ENCODE results near the gene LARP7. TPM values are rescaled to one million over a fixed set of nuclear protein-coding genes. Genes with fewer than 3 reads are reported as not detected.

LARP7 gene
- total and polyA plus RNA-seq, 12 donors, result 15.3 to 67.0 (median 39.8) TPM

DNA sequence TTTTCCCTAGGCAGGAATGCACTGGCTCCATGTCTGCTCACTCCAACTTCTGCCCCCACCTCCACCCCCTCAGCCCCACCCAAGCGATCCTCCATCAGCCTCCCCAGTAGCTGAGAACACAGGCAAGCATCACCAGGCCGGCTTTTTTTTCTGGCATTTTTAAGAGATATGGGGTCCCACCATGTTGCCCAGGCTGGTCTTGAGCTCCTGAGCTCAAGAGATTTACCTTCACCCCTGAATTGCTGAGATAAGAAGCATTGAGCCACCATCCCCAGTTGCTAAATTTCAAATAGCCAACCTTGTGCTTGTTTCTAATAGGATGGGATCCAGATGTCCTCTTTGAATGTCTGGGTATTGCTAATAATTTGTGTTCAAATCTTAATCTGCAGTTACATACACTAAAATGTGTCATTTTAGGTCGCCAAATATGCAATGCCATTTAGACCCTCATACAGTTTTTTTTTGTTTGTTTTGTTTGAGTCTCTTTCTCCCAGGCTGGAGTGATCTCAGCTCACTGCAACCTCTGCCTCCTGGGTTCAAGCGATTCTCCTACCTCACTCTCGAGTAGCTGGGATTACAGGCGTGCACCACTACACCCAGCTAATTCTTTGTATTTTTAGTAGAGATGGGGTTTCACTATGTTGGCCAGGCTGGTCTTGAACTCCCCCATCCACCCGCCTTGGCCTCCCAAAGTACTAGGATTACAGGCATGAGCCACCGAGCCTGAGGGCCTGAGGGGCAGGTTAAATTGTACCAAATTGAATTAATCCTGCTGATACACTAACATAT is 8.8 kb downstream of the LARP7 start:
- H3K27ac ChIP-seq, result no peak overlapping the region
- no peak for DNase-seq
- 79 to 86% (median 82%) methylated on average over 8 of the region's 8 CpGs for WGBS, 4 donors
- H3K36me3 ChIP-seq (replicated peaks in 1 of 2), result peaks cover 3 to 54% of the 10 kb centered on the region in 2 donors
- no peak overlapping the region for H3K4me3 ChIP-seq
- no peaks in the 10 kb centered on the region for H3K27me3 ChIP-seq
- H3K9me3 ChIP-seq (replicated peaks in 1 of 3), result no peaks in the 10 kb centered on the region
- intact Hi-C loops (cut with DNase I), result no loop called here
- H3K4me1 ChIP-seq (replicated peaks in 1 of 2), result peaks cover 0 to 4% of the 10 kb centered on the region in 2 donors
- TF ChIP-seq, protein P1, sequence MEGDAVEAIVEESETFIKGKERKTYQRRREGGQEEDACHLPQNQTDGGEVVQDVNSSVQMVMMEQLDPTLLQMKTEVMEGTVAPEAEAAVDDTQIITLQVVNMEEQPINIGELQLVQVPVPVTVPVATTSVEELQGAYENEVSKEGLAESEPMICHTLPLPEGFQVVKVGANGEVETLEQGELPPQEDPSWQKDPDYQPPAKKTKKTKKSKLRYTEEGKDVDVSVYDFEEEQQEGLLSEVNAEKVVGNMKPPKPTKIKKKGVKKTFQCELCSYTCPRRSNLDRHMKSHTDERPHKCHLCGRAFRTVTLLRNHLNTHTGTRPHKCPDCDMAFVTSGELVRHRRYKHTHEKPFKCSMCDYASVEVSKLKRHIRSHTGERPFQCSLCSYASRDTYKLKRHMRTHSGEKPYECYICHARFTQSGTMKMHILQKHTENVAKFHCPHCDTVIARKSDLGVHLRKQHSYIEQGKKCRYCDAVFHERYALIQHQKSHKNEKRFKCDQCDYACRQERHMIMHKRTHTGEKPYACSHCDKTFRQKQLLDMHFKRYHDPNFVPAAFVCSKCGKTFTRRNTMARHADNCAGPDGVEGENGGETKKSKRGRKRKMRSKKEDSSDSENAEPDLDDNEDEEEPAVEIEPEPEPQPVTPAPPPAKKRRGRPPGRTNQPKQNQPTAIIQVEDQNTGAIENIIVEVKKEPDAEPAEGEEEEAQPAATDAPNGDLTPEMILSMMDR (IDR thresholded peaks at IDR 0.05), result no peak
- TF ChIP-seq POLR2A (IDR thresholded peaks at IDR 0.05), result no peak

DNA sequence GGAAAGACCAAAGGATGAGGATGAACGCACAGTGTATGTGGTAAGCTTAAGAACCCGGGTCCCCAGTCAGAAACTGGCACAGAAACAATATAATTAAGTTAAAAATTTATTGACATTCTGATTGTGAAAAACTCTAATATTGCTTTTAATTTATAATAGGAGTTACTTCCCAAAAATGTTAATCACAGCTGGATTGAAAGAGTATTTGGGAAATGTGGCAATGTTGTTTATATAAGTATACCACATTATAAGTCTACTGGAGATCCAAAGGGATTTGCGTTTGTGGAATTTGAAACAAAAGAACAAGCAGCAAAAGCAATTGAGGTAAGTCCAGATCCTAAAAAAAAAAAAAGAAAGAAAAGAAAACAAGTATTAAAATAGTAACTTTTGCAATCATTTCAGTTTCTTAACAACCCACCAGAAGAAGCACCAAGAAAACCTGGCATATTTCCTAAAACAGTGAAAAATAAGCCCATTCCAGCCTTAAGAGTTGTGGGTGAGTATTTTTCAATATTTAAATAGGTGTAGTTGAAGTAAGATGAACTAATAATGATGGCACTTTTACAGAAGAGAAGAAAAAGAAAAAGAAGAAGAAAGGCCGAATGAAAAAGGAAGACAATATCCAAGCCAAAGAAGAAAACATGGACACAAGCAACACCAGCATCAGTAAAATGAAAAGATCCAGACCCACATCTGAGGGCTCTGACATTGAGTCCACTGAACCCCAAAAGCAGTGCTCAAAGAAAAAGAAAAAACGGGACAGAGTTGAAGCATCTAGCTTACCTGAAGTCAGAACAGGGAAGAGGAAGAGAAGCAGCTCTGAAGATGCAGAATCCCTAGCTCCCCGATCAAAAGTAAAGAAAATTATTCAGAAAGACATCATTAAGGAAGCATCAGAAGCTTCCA is 9.9 kb downstream of the LARP7 start:
- Histone ChIP-seq H3K9me3 (replicated peaks in 1 of 3) (no peaks in the 10 kb centered on the region), H3K27ac (no peak overlapping the region), H3K4me3 (no peak overlapping the region), H3K36me3 (replicated peaks in 1 of 2) (peaks cover 3 to 64% of the 10 kb centered on the region in 2 donors), H3K27me3 (no peaks in the 10 kb centered on the region), H3K4me1 (replicated peaks in 1 of 2) (no peaks in the 10 kb centered on the region)
- 72 to 77% (median 76%) methylated on average over 6 of the region's 6 CpGs for WGBS, 4 donors
- intact Hi-C loops (cut with DNase I), result no loop called here
- no peak for DNase-seq
- TF ChIP-seq, protein P1 (IDR thresholded peaks at IDR 0.05), result no peak
- no peak for TF ChIP-seq POLR2A (IDR thresholded peaks at IDR 0.05)

DNA sequence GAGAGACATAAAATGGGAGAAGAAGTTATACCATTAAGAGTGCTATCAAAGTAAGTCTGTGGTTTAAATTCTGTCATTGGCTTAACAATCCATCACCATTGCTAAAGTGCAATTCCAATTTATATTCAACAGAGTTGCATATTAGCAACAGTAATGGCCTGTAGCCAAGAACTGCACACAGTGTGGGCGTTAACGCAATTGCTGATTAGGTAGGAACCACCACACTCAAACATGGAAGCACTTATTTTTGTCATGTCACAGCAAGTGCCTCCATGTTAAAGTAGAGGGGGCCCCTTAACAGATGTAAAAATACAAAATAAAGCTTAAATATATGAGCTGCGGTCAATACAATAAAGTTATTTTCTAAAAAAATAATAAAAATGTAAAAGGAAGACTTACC is 10.8 kb downstream of the LARP7 start:
- TF ChIP-seq POLR2A (IDR thresholded peaks at IDR 0.05), result no peak
- TF ChIP-seq, protein P1 (IDR thresholded peaks at IDR 0.05), result no peak
- no peak for DNase-seq
- no peak overlapping the region for H3K4me3 ChIP-seq
- no peaks in the 10 kb centered on the region for H3K9me3 ChIP-seq (replicated peaks in 1 of 3)
- no peaks in the 10 kb centered on the region for H3K27me3 ChIP-seq
- H3K4me1 ChIP-seq (replicated peaks in 1 of 2), result no peaks in the 10 kb centered on the region
- no peak overlapping the region for H3K27ac ChIP-seq
- intact Hi-C loops (cut with DNase I), result no loop called here
- 49 to 85% (median 54%) methylated on average over 3 of the region's 3 CpGs for WGBS, 4 donors
- peaks cover 3 to 73% of the 10 kb centered on the region in 2 donors for H3K36me3 ChIP-seq (replicated peaks in 1 of 2)

Measured in adrenal gland (tissue), 12 donors.